ENCODE results near the gene LGI2. TPM values are rescaled to one million over a fixed set of nuclear protein-coding genes. Genes with fewer than 3 reads are reported as not detected.

Gene LGI2
- total and polyA plus RNA-seq, 2 of the 8 experiments (the other 6 are each of a cell fraction or from before 2014, with no cell fraction given): 2.3 to 4.0 TPM

Other genes with a start within 250 kb of the LGI2 start
- gene SOD3, start 235.4 kb downstream of the LGI2 start, total RNA-seq (2021; fragmentation: NEBNext Ultra II Directional; extraction: Animal tissue kit (Norgen Biotek cat#: 25700)): 4.9 and 5.5 TPM in 2 replicates
- gene SOD3, start 235.4 kb downstream of the LGI2 start, polyA plus RNA-seq (2011; rRNA removed): 4.9 and 10.4 TPM in 2 replicates
- gene CCDC149, start 117.9 kb downstream of the LGI2 start, total RNA-seq (2021; fragmentation: NEBNext Ultra II Directional; extraction: Animal tissue kit (Norgen Biotek cat#: 25700)): 5.6 and 5.8 TPM in 2 replicates
- 1.8 and 2.2 TPM in 2 replicates for gene CCDC149, start 117.9 kb downstream of the LGI2 start, polyA plus RNA-seq (2011; rRNA removed)
- 4.1 and 4.4 TPM in 2 replicates for gene SEPSECS, start 129.5 kb upstream of the LGI2 start, total RNA-seq (2021; fragmentation: NEBNext Ultra II Directional; extraction: Animal tissue kit (Norgen Biotek cat#: 25700))
- 1.1 and 1.9 TPM in 2 replicates for gene SEPSECS, start 129.5 kb upstream of the LGI2 start, polyA plus RNA-seq (2011; rRNA removed)
- 15.8 and 16.2 TPM in 2 replicates for gene PI4K2B, start 203.1 kb upstream of the LGI2 start, total RNA-seq (2021; fragmentation: NEBNext Ultra II Directional; extraction: Animal tissue kit (Norgen Biotek cat#: 25700))
- gene PI4K2B, start 203.1 kb upstream of the LGI2 start, polyA plus RNA-seq (2011; rRNA removed): 2.2 and 3.0 TPM in 2 replicates

Data from H1 (cell line).